GM10847 (cell line): ENCODE measurements around the gene PARD6B.

Source experiments
- POLR2A ChIP-seq: IDR thresholded peaks from 2 replicates; pipeline ENCODE4 v1.6.1; 2011; ENCODE audit not compliant: insufficient read length; ENCODE audit errors: extremely low read depth

Gene PARD6B

GRCh38 chr20:50729901-50730764 is 1.2 kb upstream of the PARD6B start:
- TF ChIP-seq POLR2A: no peak

- peak; percentile 42 for TF ChIP-seq POLR2A
Measured at GRCh38 chr20:50730765-50731054, 670 bp upstream of the PARD6B start.

- TF ChIP-seq POLR2A: no peak
Measured at GRCh38 chr20:50731930-50732690, 730 bp downstream of the PARD6B start.

- TF ChIP-seq POLR2A: no peak
Measured at GRCh38 chr20:50733644-50734349, 2.4 kb downstream of the PARD6B start.

- no peak for TF ChIP-seq POLR2A
Measured at GRCh38 chr20:50734730-50735679, 3.6 kb downstream of the PARD6B start.

GRCh38 chr20:50735813-50736212 is 4.4 kb downstream of the PARD6B start:
- no peak for TF ChIP-seq POLR2A

GRCh38 chr20:50737352-50737751 is 6.0 kb downstream of the PARD6B start:
- no peak for TF ChIP-seq POLR2A

GRCh38 chr20:50743087-50743486 is 11.7 kb downstream of the PARD6B start:
- TF ChIP-seq POLR2A: no peak

GRCh38 chr20:50744143-50744792 is 12.9 kb downstream of the PARD6B start:
- no peak for TF ChIP-seq POLR2A

GRCh38 chr20:50745634-50746137 is 14.3 kb downstream of the PARD6B start:
- no peak for TF ChIP-seq POLR2A

GRCh38 chr20:50746138-50746940 is 15.0 kb downstream of the PARD6B start:
- TF ChIP-seq POLR2A: no peak

- TF ChIP-seq POLR2A: no peak
Measured at GRCh38 chr20:50747275-50747674, 15.9 kb downstream of the PARD6B start.

- TF ChIP-seq POLR2A: no peak
Measured at GRCh38 chr20:50750145-50750671, 18.8 kb downstream of the PARD6B start.

- TF ChIP-seq POLR2A: no peak
Measured at GRCh38 chr20:50753152-50753551, 21.8 kb downstream of the PARD6B start.
